Liver (tissue), 9 donors: Measurements from ENCODE around the gene FOXJ2. TPM values are rescaled to one million over a fixed set of nuclear protein-coding genes. Genes with fewer than 3 reads are reported as not detected.
"Not testable (repeated sequence)": the region's sequence is repeated elsewhere in the genome, so short reads cannot be mapped to it uniquely, and the experiment has no call there.

Experiments
- DNase-seq: peaks from one replicate; pipeline ENCODE4 v3.0.0-alpha.2; 2017; ENCODE audit warnings: low spot score
- H3K27ac ChIP-seq, 2 donors: one replicate each; pipeline ENCODE4 v1.7.0; 2013; ENCODE audit warnings: inconsistent platforms in 2 of 2, low read length in 2 of 2, control low read depth in 1 of 2, low read depth in 1 of 2, mild to moderate bottlenecking in 1 of 2
- H3K27me3 ChIP-seq, 4 donors: one replicate each; pipeline versions ENCODE4 v1.6.1 to v1.7.0; 2013; ENCODE audit warnings: low read length in 3 of 4, inconsistent platforms in 1 of 4, mild to moderate bottlenecking in 1 of 4, moderate library complexity in 1 of 4; ENCODE audit not compliant: control insufficient read depth in 4 of 4, insufficient read depth in 4 of 4
- H3K36me3 ChIP-seq, 4 donors: one replicate each; pipeline versions ENCODE4 v1.6.1 to v1.7.0; 2013; ENCODE audit warnings: low read length in 3 of 4, mild to moderate bottlenecking in 3 of 4, low read depth in 1 of 4, moderate library complexity in 1 of 4; ENCODE audit not compliant: control insufficient read depth in 4 of 4, insufficient read depth in 3 of 4
- H3K4me1 ChIP-seq, 4 donors: one replicate each; pipeline versions ENCODE4 v1.6.1 to v1.7.0; 2013; ENCODE audit warnings: low read length in 3 of 4, mild to moderate bottlenecking in 3 of 4, moderate library complexity in 1 of 4; ENCODE audit not compliant: control insufficient read depth in 4 of 4, insufficient read depth in 4 of 4
- H3K4me3 ChIP-seq, 3 donors: one replicate each; pipeline versions ENCODE4 v1.6.1 to v1.7.0; 2013; ENCODE audit warnings: low read length in 3 of 3, control low read depth in 1 of 3, low read depth in 1 of 3, mild to moderate bottlenecking in 1 of 3
- H3K9ac ChIP-seq, 2 donors: one replicate each; pipeline ENCODE4 v1.7.0; 2013; ENCODE audit warnings: low read length in 2 of 2, mild to moderate bottlenecking in 2 of 2, moderate library complexity in 2 of 2, control low read depth in 1 of 2, low read depth in 1 of 2
- H3K9me3 ChIP-seq, 4 donors: one replicate each; pipeline versions ENCODE4 v1.6.1 to v1.7.0; 2013; ENCODE audit warnings: low read length in 3 of 4; ENCODE audit not compliant: control insufficient read depth in 4 of 4
- EGR1 ChIP-seq, 2 donors: IDR thresholded peaks; 2 replicates each; pipeline ENCODE4 v1.6.1; 2016 to 2018; ENCODE audit warnings: antibody characterized with exemption in 2 of 2, low read depth in 2 of 2
- FOXA1 ChIP-seq: IDR thresholded peaks from 2 replicates; pipeline ENCODE4 v1.6.1; 2016; ENCODE audit warnings: antibody characterized with exemption
- FOXA2 ChIP-seq: IDR thresholded peaks from 2 replicates; pipeline ENCODE4 v1.6.1; 2016; ENCODE audit warnings: antibody characterized with exemption
- GABPA ChIP-seq, 2 donors: IDR thresholded peaks in 1 of 2; conservative IDR thresholded peaks in 1 of 2; 2 replicates each; pipeline ENCODE4 v1.6.1; 2016; ENCODE audit warnings: antibody characterized with exemption in 2 of 2, mild to moderate bottlenecking in 1 of 2, moderate library complexity in 1 of 2
- RAD21 ChIP-seq, 2 donors: IDR thresholded peaks; 2 replicates each; pipeline ENCODE4 v1.6.1; 2016; ENCODE audit warnings: antibody characterized with exemption in 2 of 2, mild to moderate bottlenecking in 2 of 2
- SP1 ChIP-seq: IDR thresholded peaks from 2 replicates; pipeline ENCODE4 v1.6.1; 2018; ENCODE audit warnings: antibody characterized with exemption, mild to moderate bottlenecking
- TAF1 ChIP-seq: conservative IDR thresholded peaks from 2 replicates; pipeline ENCODE4 v1.6.1; 2016; ENCODE audit warnings: antibody characterized with exemption, mild to moderate bottlenecking
- YY1 ChIP-seq: IDR thresholded peaks from 2 replicates; pipeline ENCODE4 v1.6.1; 2016; ENCODE audit warnings: antibody characterized with exemption, mild to moderate bottlenecking
- WGBS: extraction: QIAGEN DNeasy Blood & Tissue Kit; methylation state at CpG from one replicate; pipeline ENCODE4 v1.1.7; 2013; 5-methylcytosine and 5-hydroxymethylcytosine counted together
- polyA plus RNA-seq, 2 donors: library from polyadenylated mRNA; stranded (reverse) in 1 of 2; unstranded in 1 of 2; fragments of 200-250 nt in 1 of 2; fragments of >200 nt in 1 of 2; fragmentation: Nextera tagmentation in 1 of 2; extraction: Ambion mirVana in 1 of 2; gene quantifications; one replicate each; pipeline versions ENCODE4 v1.2.1 to v1.2.3, GENCODE V29; 2013 to 2015
- total RNA-seq, 2 donors: library from RNA; depleted of rRNA; stranded (reverse); fragments of >200 nt; gene quantifications; one replicate each; pipeline ENCODE4 v1.2.3, GENCODE V29; 2014
- TF ChIP-seq, protein P1 (sequence below): IDR thresholded peaks from 2 replicates; pipeline ENCODE4 v1.6.1; 2016; ENCODE audit warnings: antibody characterized with exemption, mild to moderate bottlenecking
- TF ChIP-seq, protein P2 (sequence below): fragments of 150-350 bp; IDR thresholded peaks from 2 replicates; pipeline ENCODE4 v1.5.1; 2017; ENCODE audit warnings: improper control_type of control experiment, low read depth, low read length; ENCODE audit not compliant: missing input control
- TF ChIP-seq, protein P3 (sequence below): IDR thresholded peaks from 2 replicates; pipeline ENCODE4 v1.6.1; 2016; ENCODE audit warnings: antibody characterized with exemption
- donor health status: healthy.
- donor health status: healthy.
- donor health status: healthy.
- donor health status: healthy.
- donor health status: healthy.

Gene FOXJ2
- 1 to 10 TPM; 4.1 to 9.2 TPM for total RNA-seq
- 1 to 10 TPM; 2.3 to 3.3 TPM for polyA plus RNA-seq

DNA sequence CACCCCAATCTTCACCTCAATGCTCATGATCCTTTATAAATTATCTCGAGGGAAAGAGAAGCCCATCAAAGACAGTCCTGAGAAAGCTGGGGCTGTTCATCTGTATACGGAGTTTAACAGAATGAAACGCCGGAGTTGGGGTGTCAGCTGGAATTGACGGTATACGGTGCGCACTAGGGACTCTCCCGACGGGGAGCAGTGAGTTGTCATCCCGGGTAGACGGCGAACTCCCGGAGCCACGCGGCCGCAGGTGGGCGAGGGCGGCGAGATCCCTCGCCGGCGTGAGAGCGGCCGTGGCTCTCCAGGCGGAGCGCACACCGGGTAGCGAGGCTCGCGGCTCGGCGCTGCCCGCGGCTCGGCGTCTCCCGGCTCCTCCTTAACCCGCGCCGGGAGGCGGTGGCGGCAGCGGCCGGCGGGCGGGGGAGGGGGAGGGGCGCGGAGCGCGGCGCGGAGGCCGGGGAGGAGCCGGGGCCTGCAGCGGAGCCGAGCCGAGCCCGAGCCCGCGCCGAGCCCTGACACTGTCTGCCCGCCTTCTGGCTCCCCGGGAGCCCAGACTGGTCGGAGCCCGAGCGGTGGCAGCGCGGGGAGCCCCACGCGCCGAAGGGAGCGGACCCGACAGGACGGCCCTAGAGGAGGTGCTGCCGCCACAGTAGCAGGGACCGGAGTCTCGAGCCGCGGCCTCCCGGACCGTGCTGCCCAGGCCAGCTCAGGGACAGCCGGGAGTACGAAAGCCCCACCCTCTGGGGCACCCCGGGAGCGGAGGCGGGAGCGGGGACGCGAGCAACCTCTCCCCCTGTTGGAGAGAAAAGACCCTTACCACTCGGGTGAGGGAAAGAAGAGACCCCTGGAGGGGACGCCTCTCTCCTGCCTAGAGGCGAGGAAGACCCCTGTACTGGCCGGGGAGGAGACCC is at the start of gene FOXJ2:
Gene FOXJ2 (plus strand): TSS at position 475 of the 911 bp plus-strand sequence. CDS start 7,117 bp downstream, outside the sequence.
- peak within 1 kb of the TSS; percentile 71 to 86 (median 81) for H3K4me3 ChIP-seq
- H3K27me3 ChIP-seq, result no peaks in the 10 kb centered on the region
- no peaks in the 10 kb centered on the region for H3K9me3 ChIP-seq
- WGBS, result under 1% methylated on average over 93 of the region's 93 CpGs
- TF ChIP-seq, protein P1, sequence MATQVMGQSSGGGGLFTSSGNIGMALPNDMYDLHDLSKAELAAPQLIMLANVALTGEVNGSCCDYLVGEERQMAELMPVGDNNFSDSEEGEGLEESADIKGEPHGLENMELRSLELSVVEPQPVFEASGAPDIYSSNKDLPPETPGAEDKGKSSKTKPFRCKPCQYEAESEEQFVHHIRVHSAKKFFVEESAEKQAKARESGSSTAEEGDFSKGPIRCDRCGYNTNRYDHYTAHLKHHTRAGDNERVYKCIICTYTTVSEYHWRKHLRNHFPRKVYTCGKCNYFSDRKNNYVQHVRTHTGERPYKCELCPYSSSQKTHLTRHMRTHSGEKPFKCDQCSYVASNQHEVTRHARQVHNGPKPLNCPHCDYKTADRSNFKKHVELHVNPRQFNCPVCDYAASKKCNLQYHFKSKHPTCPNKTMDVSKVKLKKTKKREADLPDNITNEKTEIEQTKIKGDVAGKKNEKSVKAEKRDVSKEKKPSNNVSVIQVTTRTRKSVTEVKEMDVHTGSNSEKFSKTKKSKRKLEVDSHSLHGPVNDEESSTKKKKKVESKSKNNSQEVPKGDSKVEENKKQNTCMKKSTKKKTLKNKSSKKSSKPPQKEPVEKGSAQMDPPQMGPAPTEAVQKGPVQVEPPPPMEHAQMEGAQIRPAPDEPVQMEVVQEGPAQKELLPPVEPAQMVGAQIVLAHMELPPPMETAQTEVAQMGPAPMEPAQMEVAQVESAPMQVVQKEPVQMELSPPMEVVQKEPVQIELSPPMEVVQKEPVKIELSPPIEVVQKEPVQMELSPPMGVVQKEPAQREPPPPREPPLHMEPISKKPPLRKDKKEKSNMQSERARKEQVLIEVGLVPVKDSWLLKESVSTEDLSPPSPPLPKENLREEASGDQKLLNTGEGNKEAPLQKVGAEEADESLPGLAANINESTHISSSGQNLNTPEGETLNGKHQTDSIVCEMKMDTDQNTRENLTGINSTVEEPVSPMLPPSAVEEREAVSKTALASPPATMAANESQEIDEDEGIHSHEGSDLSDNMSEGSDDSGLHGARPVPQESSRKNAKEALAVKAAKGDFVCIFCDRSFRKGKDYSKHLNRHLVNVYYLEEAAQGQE, result no peak
- peak; percentile 40 for TF ChIP-seq YY1
- TF ChIP-seq EGR1 (IDR thresholded peaks at IDR 0.05; ENCODE audit: low read depth in 2 of 2), result no peak
- peak within 1 kb of the TSS; percentile 88 to 94 for H3K27ac ChIP-seq
- peak within 1 kb of the TSS; percentile 46 to 84 for H3K9ac ChIP-seq
- no peaks in the 10 kb centered on the region for H3K36me3 ChIP-seq
- peaks cover 5 to 48% (median 30%) of the 10 kb centered on the region in 4 donors for H3K4me1 ChIP-seq
- peak; percentile 89 for DNase-seq

DNA sequence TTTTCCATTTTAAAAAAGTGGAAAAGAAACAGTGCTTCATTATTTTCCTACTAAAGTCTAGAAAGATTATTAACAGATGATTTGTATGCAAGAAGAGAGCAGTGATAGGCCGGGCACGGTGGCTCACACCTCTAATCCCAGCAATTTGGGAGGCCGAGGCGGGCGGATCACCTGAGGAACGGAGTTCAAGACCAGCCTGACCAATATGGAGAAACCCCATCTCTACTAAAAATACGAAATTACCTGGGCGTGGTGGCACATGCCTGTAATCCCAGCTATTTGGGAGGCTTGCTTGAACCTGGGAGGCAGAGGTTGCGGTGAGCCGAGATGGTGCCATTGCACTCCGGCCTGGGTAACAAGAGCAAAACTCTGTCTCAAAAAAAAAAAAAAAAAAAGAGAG is 49.5 kb upstream of the FOXJ2 start:
- DNase-seq, H3K36me3 ChIP-seq, H3K4me3 ChIP-seq, H3K4me1 ChIP-seq, H3K27me3 ChIP-seq, H3K9me3 ChIP-seq, H3K9ac ChIP-seq, H3K27ac ChIP-seq: not testable (repeated sequence)
- 91% methylated on average over 11 of the region's 11 CpGs for WGBS

DNA sequence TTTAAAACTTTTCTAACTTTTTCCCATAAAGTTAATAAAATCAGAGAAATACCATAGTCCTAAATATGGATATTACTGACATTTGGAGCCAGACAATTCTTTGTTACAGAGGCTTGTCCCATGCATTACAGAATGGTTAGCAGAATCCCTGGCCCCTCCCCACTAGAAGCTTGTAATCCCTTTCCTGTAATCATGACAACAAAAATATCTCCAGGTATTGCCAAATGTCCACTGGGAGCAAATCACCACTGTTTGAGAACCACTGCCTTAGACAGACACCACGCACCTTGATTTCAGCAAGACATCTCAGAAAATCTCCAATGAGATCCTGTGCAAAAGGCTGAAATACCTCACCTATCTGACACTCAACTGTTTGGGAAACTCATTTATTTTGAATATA is 49.1 kb upstream of the FOXJ2 start:
- not testable (repeated sequence) for H3K27me3 ChIP-seq

DNA sequence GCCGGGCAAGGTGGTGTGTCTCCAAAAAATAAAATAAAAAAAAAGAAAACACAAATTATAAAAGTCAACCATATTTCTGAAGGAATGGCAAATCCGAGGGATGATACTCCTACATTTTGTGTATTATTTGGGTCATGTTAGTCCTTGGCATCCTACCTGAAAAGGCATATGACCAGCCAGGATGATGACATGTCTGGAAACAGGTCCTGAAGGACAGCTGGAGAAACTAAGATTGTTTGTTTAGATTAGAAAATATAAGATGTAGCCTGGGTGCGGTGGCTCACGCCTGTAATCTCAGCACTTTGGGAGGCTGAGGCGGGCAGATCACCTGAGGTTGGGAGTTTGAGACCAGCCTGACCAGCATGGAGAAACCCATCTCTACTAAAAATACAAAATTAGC is 47.6 kb upstream of the FOXJ2 start:
- 80% methylated on average over 5 of the region's 5 CpGs for WGBS
- no peak overlapping the region for H3K9ac ChIP-seq
- no peak for TF ChIP-seq FOXA2
- no peak for TF ChIP-seq FOXA1
- TF ChIP-seq TAF1, result no peak
- TF ChIP-seq GABPA (IDR thresholded peaks at IDR 0.05 in 1 of 2, conservative IDR thresholded peaks at IDR 0.05 in 1 of 2), result no peak
- TF ChIP-seq, protein P2, sequence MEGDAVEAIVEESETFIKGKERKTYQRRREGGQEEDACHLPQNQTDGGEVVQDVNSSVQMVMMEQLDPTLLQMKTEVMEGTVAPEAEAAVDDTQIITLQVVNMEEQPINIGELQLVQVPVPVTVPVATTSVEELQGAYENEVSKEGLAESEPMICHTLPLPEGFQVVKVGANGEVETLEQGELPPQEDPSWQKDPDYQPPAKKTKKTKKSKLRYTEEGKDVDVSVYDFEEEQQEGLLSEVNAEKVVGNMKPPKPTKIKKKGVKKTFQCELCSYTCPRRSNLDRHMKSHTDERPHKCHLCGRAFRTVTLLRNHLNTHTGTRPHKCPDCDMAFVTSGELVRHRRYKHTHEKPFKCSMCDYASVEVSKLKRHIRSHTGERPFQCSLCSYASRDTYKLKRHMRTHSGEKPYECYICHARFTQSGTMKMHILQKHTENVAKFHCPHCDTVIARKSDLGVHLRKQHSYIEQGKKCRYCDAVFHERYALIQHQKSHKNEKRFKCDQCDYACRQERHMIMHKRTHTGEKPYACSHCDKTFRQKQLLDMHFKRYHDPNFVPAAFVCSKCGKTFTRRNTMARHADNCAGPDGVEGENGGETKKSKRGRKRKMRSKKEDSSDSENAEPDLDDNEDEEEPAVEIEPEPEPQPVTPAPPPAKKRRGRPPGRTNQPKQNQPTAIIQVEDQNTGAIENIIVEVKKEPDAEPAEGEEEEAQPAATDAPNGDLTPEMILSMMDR, result no peak
- TF ChIP-seq, protein P3, sequence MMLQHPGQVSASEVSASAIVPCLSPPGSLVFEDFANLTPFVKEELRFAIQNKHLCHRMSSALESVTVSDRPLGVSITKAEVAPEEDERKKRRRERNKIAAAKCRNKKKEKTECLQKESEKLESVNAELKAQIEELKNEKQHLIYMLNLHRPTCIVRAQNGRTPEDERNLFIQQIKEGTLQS, result no peak
- TF ChIP-seq RAD21 (IDR thresholded peaks at IDR 0.05), result no peak
- TF ChIP-seq SP1, result no peak
- TF ChIP-seq, protein P1, result no peak
- TF ChIP-seq EGR1 (IDR thresholded peaks at IDR 0.05; ENCODE audit: low read depth in 2 of 2), result no peak

More for the DNA sequence above, 49.1 kb upstream of the FOXJ2 start:
- not testable (repeated sequence) for H3K36me3 ChIP-seq, H3K4me1 ChIP-seq, H3K9ac ChIP-seq, DNase-seq, H3K27ac ChIP-seq, H3K4me3 ChIP-seq, H3K9me3 ChIP-seq
- WGBS, result 92% methylated on average over 1 of the region's 1 CpG

More for the DNA sequence above, 47.6 kb upstream of the FOXJ2 start:
- no peaks in the 10 kb centered on the region for H3K9me3 ChIP-seq
- no peaks in the 10 kb centered on the region for H3K27me3 ChIP-seq
- H3K27ac ChIP-seq, result no peak overlapping the region
- no peaks in the 10 kb centered on the region for H3K36me3 ChIP-seq
- no peak overlapping the region for H3K4me3 ChIP-seq
- no peaks in the 10 kb centered on the region for H3K4me1 ChIP-seq
- DNase-seq, result no peak
